Activated gamma-delta T cell (primary cell): Measurements from ENCODE around the gene P2RX6.

Experiments used
- DNase-seq: peaks from one replicate; lab custom pipeline; 2025; lab: John Stamatoyannopoulos, UW

P2RX6 gene

GRCh38 chr22:20979940-20980453 lies 35.0 kb upstream of the P2RX6 start:
- no peak for DNase-seq

GRCh38 chr22:20980523-20980922 lies 34.4 kb upstream of the P2RX6 start:
- no peak for DNase-seq

GRCh38 chr22:20980938-20981722 lies 33.8 kb upstream of the P2RX6 start:
- no peak for DNase-seq

DNA sequence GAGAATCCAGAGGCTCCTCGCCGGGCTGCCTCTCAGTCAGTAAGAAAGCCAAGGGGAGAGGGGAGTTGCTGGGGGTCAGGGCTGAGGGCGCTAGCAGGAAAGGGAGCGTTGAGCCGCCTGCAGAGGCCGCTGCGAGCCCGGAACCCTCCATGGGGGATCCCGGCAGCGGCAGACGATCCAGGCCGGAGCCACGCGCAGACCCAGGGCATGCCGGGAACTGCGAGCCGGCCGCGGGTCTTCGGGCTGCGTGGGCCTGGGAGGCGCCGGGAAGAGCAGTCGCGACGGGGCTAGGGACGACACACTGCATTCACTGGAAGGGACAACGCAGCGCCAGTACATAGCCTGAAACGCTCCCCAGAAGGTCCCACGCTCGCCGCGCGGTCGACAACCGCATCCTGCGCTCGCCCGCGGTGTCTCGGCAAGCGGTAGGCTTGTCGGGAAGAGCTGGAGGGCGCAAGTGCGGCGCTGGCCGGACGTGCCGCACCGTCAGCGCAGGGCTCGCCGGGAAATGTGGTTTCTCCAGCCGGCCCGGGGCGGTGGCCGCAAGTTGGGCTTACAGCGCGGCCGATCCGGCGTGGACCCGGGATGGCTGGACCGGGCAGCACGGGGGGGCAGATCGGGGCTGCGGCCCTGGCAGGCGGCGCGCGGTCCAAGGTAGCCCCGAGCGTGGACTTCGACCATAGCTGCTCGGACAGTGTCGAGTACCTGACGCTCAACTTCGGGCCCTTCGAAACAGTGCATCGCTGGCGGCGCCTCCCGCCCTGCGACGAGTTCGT lies 33.0 kb upstream of the P2RX6 start, which contains the start of gene LZTR1:
LZTR1 (plus strand) TSS at position 511 of the 776 bp plus-strand sequence; CDS start at position 586, 75 bp downstream.
- peak; percentile 67 for DNase-seq

GRCh38 chr22:20982563-20982882 lies 32.4 kb upstream of the P2RX6 start:
- no peak for DNase-seq

DNA sequence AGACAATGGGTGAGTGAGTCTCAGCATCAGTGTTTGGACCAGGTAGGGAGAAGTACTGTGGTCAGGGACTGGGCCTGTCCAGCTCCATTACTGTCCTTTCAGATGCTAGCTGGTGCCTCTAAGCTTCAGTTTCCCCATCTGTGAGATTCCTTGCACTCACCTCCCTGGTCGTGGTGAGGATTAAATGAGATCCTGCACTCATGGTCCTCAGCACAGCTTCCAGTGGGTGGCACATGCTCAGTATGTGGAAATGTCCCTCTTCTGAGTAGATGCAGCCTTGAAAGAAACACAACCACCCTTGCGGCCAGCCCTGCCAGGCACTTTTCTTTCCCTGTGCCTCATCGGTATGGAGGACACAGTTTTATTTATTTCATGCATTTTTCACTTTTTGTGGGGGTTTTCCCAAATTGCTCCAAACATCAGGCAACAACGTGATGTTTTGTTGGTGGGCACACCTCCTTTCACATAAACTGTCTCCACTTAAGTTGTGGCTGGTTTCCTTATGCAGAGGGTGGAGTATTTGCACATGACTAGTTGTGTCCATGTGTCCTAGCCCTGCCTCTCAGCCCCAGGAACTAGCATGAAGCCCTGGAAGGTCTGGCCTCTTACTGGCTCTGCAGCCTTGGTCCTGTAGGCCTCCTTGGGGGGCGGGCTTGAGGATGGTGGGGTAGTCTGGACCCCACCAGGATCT lies 31.7 kb upstream of the P2RX6 start:
- DNase-seq, result no peak

DNA sequence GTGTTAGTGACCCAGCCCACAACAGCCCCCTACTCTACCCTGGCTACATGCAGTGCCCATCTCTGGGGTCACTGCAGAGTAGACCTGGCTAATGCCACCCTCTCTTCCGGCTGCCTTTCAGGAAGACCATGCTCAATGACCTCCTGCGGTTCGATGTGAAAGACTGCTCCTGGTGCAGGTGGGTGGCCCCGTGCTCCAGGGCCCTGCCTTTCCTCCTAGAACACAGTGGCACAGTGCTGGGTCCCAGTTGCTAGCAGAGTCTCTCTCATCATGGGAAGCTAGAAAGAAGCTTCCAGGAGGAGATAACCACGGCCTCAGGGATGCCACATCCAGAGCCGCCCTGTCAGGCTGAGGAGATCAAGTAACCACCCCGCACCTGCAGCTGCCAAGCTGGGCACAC lies 29.2 kb upstream of the P2RX6 start:
- no peak for DNase-seq

GRCh38 chr22:20986365-20986764 lies 28.6 kb upstream of the P2RX6 start:
- no peak for DNase-seq

- no peak for DNase-seq
Observed at GRCh38 chr22:20987375-20987774, 27.6 kb upstream of the P2RX6 start.

DNA sequence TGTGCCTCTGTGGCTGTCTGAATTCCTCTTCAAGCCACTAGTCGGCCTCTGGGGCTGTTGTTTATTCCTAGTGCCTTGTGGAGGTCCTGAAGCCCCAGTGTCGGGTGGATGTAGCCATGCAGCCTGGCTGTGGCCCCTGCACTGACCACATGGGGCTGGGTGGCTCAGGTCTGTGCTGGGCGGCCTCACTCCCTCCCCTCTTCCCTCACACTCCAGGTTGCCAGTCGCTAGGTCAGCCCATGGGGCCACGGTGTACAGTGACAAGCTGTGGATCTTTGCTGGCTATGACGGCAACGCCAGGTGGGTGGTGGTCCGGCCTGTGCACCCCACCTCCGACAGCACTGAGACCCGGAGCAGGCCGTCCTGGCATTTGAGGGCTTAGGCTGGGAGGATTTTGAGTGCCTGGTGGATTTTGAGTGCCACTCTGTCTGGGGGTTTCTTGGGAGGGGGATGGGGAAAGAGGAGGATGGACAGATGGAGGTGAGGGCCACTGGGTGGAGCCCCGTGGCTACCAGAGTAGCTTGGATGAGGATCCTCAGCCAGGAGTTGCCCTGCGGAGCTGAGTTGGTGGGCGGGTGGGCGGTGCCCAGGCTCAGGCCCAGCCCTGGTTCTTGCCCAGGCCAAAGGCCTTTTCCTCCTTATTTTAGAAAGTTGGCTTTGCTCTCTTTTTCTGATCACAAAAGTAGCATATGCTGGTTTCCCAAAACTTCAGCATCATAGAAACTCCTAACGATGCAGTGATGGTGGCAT lies 26.2 kb upstream of the P2RX6 start:
- DNase-seq, result no peak

GRCh38 chr22:20989323-20990138 lies 25.4 kb upstream of the P2RX6 start:
- no peak for DNase-seq

DNA sequence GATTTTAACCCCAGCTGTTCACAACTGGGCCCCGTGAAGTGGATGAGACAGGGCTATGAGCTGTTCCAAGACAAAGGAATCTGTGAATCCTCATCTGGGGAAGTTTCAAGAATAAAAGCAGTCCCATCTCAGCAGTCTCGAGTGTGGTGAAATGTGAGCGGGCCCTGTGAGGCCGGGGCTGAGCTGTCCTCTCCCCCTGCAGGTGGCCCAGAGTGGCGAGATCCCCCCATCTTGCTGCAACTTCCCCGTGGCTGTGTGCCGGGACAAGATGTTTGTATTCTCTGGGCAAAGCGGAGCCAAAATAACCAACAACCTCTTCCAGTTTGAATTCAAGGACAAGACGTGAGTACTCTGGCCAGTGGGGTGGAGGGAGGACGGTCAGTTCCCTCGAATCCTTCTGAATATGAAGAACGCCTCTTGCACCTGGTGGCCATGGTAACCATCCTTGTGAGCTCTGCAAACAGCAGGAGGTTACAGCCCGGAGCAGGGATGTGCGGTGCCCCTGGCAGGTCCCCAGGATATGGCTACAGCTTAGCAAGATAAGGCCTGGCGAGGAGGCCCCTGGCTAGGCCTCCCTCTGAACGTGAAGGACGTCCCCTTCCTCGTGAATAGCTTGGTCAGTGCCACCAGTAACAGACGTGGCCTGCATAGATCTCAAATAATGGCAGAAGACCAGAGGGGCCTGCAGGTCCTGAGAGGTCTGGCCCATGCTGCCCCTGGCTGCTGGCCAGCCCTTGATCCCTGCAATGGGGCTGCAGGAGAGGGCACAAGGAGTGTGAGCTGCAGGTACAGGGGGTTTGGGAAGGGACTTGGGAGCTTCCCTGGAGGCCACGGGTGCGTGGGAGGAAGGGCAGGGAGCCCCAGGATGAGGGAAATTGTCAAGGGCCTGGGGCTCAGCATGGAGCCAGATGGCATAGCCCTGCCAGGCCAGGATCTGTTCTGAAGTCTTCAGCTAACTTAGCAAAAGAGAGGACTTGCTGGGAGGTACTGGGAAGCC lies 24.5 kb upstream of the P2RX6 start:
- DNase-seq, result no peak

DNA sequence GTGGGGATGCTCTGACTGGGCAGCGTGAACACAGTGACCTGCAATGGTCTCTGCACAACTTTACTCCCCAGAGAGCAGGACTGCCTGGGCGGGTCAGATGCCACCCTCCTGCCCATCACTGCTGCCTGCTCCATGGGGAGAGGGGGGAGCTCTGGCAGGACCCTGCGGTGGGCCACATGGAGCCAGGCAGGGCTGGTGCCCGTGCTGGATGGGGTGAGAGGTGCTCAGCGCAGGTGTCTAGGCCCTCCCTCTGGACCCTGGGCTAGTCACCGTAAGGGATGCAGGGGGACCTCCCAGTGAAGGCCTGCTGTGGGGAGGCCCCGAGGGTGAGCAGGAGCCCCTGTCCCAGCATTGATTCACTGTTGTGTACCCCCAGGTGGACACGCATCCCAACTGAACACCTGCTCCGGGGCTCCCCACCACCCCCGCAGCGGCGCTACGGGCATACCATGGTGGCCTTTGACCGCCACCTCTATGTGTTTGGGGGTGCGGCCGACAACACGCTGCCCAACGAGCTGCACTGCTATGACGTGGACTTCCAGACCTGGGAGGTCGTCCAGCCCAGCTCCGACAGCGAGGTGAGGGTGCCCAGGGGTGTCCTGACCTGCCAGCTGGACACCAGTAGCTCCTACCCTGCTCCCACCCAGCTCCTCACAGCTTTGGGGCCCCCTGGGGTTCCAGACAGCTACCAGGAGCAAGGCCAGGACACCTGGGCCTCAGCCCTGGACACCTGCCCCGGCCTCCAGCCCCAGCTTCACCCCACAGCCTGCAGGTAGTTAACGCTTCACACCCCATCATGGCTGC lies 23.5 kb upstream of the P2RX6 start:
- no peak for DNase-seq

GRCh38 chr22:20992056-20992442 lies 22.9 kb upstream of the P2RX6 start:
- no peak for DNase-seq

DNA sequence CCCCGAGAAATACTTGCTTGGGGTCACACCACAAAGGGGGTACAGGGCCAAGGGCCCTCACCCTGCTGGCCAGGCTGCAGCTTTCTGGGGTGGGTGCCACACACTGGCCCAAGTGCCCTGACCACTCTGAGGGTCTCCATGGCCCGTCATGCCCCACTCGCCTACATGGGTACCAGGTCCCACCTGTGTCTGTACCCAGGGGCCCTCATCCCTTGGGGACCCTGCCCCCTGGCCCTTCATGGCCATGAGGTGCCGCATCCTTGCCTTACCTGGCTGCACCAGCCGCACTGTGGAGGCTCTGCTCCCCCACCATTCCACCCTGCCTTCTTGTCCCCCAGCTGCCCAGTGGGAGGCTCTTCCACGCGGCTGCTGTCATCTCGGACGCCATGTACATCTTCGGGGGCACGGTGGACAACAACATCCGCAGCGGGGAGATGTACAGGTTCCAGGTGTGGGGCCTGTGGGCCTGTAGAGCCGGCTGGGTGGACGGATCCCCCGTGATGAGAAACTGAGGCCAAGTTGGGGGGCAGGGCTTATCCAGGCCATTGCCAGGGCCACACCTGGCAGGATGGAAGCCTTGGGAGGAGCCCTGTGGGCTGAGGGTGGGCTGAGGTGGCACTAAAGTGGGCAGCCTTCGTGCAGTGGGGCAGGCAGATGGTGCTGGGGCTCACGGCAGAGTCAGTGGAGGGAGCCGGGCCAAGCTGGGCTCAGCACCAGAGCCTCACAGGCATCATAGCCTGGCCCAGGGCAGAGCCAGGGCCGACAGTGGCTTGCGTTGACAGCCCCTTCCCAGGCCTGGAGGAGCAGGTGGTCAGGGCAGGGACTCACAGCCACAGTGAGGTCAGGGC lies 22.3 kb upstream of the P2RX6 start:
- DNase-seq, result no peak

DNA sequence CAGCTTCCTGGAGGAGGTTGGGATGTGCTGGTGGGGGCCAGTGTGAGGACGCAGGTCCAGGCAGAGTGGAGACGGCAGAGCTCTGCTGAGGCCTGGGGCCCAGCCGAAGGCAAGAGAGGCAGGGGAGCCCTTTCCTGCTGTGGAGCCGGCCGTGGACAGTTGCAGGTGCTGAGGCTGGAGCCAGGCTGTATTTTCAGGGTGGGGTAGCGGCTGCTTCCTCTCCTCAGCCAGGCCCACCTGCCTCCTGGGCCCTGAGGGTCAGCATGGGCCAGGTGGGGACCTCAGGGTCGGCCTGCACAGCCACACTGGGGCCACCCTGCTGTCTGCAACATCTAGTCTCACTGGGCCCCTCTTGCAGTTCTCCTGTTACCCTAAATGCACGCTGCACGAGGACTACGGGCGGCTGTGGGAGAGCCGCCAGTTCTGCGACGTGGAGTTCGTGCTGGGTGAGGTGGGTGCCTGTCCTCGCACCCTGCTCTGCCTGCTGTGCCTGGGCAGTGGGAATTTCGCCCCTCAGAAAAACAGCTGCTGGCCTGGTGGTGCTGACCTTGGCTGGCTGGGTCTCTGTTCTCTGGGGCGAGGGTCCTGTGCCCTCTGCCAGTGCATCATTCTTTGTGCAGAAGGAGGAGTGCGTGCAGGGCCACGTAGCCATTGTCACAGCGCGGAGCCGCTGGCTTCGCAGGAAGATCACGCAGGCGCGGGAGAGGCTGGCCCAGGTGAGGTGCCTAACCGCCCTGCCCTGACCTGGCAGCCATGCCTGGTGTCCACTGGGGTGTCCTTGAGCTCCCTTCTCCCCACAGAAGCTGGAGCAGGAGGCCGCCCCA lies 21.4 kb upstream of the P2RX6 start:
- DNase-seq, result no peak
